ENCODE results near the gene C19orf53. TPM values are rescaled to one million over a fixed set of nuclear protein-coding genes. Genes with fewer than 3 reads are reported as not detected.
A peak's percentile ranks its signal among the peaks of the same experiment; 100 is the strongest.
"Not testable (repeated sequence)": the region's sequence is repeated elsewhere in the genome, so short reads cannot be mapped to it uniquely, and the experiment has no call there.

The C19orf53 gene
- total RNA-seq, 3 donors from 2014 or later, result 47.8 to 49.5 (median 49.3) TPM

DNA sequence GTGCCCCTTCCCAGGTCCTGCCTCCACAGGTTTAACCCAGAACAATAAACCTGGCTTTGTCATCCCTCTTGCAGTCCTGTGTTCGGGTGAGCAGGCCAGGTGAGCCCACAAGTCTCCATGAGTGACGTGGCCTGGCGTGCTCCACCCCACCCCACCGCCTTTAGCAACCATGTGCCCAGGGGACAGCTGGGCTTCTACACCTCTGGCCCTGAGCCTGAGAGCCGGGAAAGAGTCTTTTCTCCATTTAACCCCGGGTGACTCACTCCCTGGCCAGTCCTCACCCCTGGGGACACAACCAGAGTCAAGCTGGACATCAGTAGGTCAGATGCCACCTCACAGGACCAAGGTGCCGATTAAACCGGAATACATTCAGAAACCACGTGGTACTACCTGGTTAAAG lies 4.1 kb downstream of the C19orf53 start:
- Histone ChIP-seq H3K4me3 (no peak overlapping the region), H3K9me3 (no peaks in the 10 kb centered on the region), H3K36me3 (ENCODE audit: low read depth) (peaks cover 6% of the 10 kb centered on the region), H3K4me1 (ENCODE audit: low read depth) (peaks cover 23% of the 10 kb centered on the region)
- intact Hi-C loops (cut with DNase I, micrococcal nuclease), result no loop called here
- TF ChIP-seq, protein P1, sequence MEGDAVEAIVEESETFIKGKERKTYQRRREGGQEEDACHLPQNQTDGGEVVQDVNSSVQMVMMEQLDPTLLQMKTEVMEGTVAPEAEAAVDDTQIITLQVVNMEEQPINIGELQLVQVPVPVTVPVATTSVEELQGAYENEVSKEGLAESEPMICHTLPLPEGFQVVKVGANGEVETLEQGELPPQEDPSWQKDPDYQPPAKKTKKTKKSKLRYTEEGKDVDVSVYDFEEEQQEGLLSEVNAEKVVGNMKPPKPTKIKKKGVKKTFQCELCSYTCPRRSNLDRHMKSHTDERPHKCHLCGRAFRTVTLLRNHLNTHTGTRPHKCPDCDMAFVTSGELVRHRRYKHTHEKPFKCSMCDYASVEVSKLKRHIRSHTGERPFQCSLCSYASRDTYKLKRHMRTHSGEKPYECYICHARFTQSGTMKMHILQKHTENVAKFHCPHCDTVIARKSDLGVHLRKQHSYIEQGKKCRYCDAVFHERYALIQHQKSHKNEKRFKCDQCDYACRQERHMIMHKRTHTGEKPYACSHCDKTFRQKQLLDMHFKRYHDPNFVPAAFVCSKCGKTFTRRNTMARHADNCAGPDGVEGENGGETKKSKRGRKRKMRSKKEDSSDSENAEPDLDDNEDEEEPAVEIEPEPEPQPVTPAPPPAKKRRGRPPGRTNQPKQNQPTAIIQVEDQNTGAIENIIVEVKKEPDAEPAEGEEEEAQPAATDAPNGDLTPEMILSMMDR (IDR thresholded peaks at IDR 0.05), result no peak
- DNase-seq (no peak), ATAC-seq (no peak)

DNA sequence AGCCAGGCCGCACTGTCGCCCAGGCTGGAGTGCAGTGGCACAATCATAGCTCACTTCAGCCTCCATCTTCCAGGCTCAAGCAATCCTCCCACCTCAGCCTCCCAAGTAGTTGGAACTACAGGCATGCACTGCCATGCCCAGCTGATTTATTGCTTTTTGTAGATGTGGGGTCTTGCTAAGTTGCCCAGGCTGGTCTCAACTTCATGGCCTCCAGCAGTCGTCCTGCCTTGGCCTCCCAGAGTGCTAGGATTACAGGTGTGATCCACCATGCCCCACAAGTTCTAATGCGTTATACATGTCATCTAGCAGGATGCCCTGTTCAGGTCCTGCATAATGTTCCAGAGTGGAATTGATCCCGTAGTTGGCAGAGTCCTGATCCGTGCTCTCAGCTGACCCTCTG lies 4.6 kb downstream of the C19orf53 start:
- ATAC-seq (no peak), DNase-seq (no peak)
- TF ChIP-seq, protein P1 (IDR thresholded peaks at IDR 0.05), result no peak

GRCh38 chr19:13779794-13780193 lies 5.5 kb downstream of the C19orf53 start:
- intact Hi-C loops (cut with DNase I, micrococcal nuclease), result loop anchor here in 1 of 2 donors (5.0 kb wide), 1 partner anchor 83 kb away; no protein-coding TSS in a partner anchor

More for the DNA sequence above, 4.6 kb downstream of the C19orf53 start:
- H3K9me3 ChIP-seq, result no peaks in the 10 kb centered on the region
- intact Hi-C loops (cut with DNase I, micrococcal nuclease), result no loop called here
- H3K4me1 ChIP-seq (ENCODE audit: low read depth), result peaks cover 22% of the 10 kb centered on the region
- no peak overlapping the region for H3K4me3 ChIP-seq
- peaks cover 6% of the 10 kb centered on the region for H3K36me3 ChIP-seq (ENCODE audit: low read depth)

DNA sequence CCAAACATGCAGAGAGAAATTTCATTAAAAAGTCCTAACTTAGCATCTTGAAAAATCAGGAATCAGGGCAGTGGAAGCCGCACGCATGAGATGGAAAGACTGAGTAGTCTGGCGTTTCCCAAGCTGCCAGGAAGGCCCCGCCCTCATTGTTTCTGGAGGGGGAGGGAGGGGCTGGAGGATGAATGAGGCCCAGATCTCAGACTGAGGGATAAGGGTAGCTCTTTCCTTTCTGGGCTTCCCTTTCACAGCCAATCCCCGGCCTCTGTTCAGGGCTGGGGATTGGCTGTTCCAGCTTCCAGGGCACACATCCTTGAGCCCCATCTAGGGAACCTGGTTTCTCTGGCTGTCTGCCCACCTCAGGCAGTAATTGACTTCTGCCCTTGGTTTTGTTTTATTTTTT lies 7.3 kb downstream of the C19orf53 start:
- ATAC-seq (peak; percentile 66), DNase-seq (peak in 2 of 3 donors; percentile 64 to 77)
- Histone ChIP-seq H3K9me3 (no peaks in the 10 kb centered on the region), H3K36me3 (ENCODE audit: low read depth) (peaks cover 6% of the 10 kb centered on the region), H3K4me1 (ENCODE audit: low read depth) (peaks cover 19% of the 10 kb centered on the region), H3K4me3 (no peak overlapping the region)
- TF ChIP-seq, protein P1 (IDR thresholded peaks at IDR 0.05), result no peak
- intact Hi-C loops (cut with DNase I, micrococcal nuclease), result loop anchor here in 1 of 2 donors (5.0 kb wide), 1 partner anchor 81 kb away; no protein-coding TSS in a partner anchor

More at GRCh38 chr19:13779794-13780193, 5.5 kb downstream of the C19orf53 start:
- peaks cover 22% of the 10 kb centered on the region for H3K4me1 ChIP-seq (ENCODE audit: low read depth)
- ATAC-seq; H3K9me3 ChIP-seq; H3K4me3 ChIP-seq; DNase-seq; H3K36me3 ChIP-seq (ENCODE audit: low read depth): not testable (repeated sequence)

- intact Hi-C loops (cut with DNase I, micrococcal nuclease), result loop anchor here in 1 of 2 donors (5.0 kb wide), 1 partner anchor 80 kb away; no protein-coding TSS in a partner anchor
- DNase-seq (no peak), ATAC-seq (peak; percentile 26)
- peaks cover 6% of the 10 kb centered on the region for H3K36me3 ChIP-seq (ENCODE audit: low read depth)
- TF ChIP-seq, protein P1 (IDR thresholded peaks at IDR 0.05), result no peak
- H3K4me3 ChIP-seq, result no peak overlapping the region
- H3K9me3 ChIP-seq, result no peaks in the 10 kb centered on the region
- H3K4me1 ChIP-seq (ENCODE audit: low read depth), result peaks cover 19% of the 10 kb centered on the region
Measured at GRCh38 chr19:13782537-13782936, 8.3 kb downstream of the C19orf53 start.

DNA sequence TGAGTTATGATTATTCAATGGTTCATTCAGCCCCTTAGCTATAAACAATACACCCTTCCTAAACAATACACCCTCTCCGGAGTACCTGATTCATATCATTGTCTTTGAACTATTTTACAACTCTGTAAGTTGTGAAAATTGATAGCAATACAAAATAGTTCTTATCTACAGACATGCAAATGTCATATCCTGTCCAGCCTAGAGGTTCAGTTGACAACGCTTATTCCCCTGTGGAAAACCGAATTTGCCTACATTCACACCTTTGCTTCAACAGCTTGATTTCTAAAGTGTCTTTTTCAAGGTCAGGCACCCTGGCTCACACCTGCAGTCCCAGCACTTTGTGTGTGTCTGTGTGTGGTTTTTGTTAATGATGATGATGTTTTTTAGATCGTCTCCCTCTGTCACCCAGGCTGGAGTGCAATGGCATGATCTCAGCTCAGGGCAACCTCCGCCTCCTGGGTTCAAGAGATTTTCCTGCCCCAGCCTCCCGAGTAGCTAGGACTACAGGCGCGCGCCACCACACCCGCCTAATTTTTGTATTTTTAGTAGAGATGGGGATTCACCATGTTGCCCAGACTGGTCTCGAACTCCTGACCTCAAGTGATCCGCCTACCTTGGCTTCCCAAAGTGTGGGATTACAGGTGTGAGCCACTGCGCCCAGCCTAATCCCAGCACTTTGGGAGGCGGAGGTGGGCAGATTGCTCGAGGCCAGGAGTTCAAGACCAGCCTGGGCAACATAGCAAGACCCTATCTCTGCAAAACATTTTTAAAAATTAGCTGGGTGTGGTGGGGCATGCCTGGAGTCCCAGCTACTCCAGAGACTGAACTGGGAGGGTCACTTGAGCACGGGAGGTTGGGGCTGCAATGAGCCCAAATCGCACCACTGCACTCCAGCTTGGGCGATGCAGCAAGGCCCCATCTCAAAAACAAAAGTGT lies 9.6 kb downstream of the C19orf53 start:
- ATAC-seq, result peak; percentile 50
- TF ChIP-seq, protein P1 (IDR thresholded peaks at IDR 0.05), result no peak
- Histone ChIP-seq H3K36me3 (ENCODE audit: low read depth) (no peaks in the 10 kb centered on the region), H3K9me3 (no peaks in the 10 kb centered on the region), H3K4me3 (no peak overlapping the region), H3K4me1 (ENCODE audit: low read depth) (peaks cover 19% of the 10 kb centered on the region)
- DNase-seq, result no peak
- intact Hi-C loops (cut with DNase I, micrococcal nuclease), result loop anchor here in 1 of 2 donors (5.0 kb wide), 1 partner anchor 78 kb away; no protein-coding TSS in a partner anchor
